HG03457 (cell line): Measurements from ENCODE around the gene PAIP2.

Experiments
- ATAC-seq: cut with Tn5 transposase; IDR thresholded peaks from one replicate; pipeline ENCODE4 v1.9.1; 2021; ENCODE audit warnings: moderate number of reproducible peaks; ENCODE audit not compliant: unreplicated experiment

Gene PAIP2

DNA sequence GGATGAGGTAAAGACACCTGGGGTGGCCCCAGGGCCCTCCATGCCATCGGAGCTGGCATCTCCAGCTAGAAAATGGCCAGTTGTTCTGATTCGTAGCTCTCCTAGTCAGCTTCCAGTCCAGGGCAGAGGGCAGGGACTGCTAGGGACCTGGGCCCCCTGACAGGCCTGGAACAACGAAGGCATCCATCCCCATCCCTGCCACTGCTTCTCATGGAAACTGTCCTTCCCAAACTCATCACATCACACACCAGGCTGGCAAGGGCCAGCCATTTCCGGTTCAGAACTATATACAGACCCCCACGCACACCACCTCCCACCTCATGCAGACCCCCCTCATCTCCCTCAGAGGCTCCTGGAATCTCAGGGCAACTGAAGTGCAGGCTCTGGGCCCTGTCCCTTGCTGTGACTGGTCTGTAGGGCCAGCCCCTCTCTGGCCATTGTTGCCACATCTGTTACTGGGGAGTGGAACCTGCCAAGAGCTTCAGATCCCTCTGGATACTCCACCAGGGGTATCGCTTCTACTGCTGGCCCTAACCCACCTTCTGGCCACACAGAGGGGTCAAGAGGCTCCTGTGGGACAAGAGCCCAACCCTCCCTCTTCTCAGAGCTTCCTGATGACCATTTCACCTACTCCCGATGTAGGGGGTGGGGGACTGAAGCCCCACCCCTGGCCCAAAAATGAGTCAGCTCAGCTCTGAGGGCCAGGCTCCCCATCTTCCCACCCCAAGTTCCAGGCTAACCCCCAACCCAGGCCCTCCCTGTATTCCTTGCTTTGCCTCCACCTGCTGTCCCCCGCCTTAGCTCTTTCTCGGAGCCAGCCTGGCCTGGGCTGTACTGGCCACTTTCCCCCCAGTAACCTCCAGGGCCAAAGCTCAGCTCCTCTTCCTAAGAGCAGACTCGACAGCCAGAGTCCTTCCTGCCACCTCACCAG is 49.2 kb downstream of the PAIP2 start:
- no peak for ATAC-seq

DNA sequence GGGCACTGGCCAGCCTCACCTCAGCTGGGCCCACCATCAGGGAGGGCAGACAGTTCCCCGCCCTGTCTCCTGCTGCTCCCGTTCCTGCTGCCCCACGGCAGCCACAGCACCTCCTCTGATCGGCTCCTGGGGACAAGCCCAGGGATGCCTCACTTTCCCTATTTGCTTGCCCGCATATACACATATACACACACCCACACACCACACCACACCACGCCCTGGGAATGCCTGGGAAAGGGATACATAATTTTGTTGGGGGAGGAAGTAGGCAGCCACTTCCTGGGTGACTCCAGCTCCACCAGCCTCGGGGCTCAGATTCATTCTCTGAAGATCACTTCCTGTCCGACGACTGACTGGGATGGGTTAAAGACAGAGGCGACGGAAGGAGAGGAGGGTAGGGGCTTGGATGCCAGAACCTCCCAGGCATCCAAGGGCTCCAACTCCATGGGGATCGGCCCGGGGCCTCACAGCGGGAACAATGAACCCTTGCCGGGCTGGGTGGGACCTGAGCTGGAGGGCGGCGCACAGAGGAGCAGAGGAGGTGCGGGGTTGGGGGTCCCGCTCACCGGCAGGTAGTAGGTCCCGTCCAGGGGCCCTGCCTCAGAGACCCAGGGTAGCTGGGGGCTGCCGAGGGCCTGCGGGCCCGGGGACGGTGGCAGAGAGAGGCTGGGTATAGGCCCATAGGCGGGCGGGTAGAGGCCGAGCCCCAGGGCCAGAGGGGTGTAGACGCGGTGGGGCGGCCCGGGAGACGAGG is 50.1 kb downstream of the PAIP2 start:
- no peak for ATAC-seq

DNA sequence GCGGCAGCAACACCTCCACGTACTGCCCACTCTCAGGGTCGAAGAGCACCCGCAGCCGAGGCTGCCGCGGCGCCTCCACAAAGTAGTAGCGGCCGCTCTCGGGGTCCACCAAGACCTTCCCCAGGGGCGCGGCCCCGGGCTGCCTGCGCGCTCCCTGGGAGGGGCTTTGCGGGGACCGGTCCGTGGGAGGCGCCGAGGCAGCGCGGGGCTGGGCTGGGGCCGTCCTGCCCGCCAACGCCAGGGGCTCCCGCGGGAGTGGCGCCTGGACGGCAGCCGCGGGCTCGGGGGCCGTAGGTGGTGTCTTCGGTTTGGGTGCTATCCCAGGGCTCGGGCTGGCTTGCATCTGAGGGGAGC is 50.6 kb downstream of the PAIP2 start:
- peak; percentile 4 for ATAC-seq

DNA sequence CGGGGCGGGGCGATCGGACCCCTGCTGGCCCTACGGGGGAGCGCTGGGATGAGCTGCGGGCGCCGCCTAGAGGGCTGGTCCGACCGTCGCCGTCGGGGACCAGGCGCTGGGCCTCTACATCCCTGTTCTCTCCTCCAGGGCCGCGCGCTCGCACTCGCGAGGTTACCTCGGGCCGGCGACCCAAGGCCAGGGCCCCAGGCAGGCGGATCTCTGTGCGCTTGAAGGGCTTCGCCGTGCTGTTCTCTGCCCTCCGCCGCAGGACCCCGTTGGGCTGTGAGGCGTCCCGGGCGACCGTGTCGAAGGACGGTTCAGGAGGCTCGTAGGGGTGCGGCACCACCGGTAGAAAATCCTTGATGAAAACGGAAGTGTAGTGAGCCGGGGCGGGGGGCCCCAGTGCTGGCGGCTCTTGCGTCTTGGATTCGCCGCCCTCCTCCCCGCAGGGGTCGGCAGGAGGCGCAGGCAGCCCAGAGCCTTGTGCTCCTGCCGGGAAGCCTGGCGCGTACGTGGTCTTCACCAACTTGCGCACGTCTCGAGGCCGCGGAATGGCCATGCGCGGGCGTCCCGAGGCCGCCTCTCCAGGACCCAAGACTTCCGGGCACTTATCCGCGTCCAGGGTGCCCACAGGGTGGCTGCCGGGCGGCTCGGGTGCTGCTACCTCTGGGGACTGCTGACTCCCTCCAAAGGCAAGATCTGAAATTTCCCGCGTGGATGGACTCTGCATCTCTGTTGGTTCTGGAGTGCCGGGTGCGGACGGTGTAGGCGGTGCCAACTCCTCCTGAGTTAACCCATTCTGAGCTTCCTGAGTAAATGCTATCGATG is 51.2 kb downstream of the PAIP2 start:
- ATAC-seq: peak; percentile 38

DNA sequence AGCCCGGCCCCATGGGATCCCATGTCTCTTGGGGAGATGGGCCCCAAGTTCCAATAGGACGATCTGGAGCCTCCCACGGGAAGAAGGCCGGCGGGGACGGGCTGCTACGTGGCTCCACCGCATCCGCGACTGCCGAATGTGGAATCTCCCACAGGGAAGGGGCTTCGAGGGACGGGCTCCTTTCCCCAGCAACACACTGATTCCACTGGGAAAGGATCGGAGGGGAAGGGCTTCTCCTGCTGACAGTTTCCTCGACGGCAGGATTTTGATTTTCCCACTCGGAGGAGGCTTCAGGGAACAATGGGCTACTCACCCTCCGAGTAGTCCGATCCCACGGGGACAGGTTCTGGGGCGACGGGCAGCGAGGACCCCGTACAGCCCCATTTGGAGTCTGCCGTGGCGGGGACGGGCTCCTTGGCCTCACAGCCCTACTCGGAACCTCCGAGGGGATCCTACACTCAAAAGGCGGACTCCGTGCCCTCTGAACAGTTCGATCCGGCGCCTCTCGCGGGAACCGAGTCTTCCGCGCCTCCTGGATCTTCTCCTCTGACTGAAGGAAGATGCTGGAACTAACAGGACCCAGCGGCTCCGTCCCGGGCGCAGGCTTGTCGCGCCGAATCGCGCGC is 52.0 kb downstream of the PAIP2 start:
- ATAC-seq: no peak

DNA sequence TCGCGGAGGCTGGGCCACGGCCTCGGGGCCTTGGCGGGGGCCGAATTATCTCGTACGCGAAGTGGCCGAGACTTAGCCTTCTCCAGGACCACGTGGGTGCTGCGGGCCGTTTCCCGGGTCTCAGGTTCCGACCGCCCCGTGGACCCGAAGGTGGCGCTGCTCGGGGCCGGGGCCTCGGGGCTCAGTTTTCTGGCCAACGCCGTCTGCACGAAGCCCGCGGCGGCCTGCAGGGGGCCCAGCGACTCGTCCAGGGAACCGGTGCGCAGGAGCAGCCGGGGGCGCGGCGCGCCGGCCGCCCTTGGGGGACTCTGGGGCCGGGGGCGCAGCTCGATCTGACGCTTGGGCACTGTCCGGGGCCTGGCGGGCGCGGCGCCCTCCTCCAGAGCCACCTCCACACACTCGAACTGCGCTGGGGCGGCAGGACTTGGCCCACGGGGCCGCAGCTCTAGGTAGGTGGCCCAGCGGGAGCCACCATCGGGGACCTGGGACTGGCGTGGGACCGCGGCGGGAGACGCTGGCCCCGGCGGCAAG is 52.5 kb downstream of the PAIP2 start:
- no peak for ATAC-seq

DNA sequence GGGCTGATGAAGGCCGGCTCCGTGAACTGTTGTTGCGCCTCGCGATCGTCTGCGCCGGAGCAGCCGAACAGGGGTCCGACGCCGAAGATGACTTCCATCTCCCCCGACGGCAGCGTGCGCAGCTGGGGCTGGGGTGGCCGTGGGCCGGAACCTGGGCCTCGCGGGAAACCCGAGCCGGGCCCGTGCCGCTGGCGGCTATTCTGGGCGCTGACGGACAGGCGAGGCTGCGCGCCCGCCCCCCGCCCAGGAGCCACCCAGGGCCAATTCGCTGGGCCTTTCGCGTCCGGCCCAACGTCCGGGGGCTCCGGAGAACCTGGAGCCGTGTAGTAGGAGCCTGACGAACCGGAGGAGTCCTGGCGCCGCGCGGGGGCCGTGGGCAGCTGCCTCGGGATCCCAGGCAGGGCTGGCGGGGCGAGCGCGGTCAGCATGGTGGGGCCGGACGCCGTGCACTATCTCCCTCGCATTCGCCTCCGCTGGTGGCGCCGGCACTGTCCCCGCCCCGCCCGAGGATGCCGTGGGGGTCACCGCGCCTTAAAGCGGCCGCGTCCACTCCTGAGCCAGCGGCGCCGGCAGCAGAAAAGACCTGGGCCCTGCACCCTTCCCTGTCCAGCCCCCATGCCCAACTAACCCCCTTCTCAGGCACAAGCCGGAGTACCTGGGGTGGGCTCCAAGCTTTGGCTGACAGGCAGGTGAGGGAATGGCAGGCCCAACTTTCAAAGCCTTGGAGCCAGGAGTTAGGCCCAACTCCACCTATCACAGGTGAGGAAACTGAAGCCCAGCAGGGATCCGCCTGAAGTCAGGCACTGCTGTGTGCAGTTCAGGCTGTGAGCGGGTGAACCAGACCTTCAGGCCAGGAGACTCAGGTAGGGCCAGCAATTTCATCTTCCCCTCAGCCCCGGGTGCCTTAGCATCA is 53.3 kb downstream of the PAIP2 start, which contains the start of gene PROB1:
TSS of gene PROB1 (minus strand) at position 451 of the 913 bp plus-strand sequence. CDS start at position 428, 23 bp downstream.
- no peak for ATAC-seq

DNA sequence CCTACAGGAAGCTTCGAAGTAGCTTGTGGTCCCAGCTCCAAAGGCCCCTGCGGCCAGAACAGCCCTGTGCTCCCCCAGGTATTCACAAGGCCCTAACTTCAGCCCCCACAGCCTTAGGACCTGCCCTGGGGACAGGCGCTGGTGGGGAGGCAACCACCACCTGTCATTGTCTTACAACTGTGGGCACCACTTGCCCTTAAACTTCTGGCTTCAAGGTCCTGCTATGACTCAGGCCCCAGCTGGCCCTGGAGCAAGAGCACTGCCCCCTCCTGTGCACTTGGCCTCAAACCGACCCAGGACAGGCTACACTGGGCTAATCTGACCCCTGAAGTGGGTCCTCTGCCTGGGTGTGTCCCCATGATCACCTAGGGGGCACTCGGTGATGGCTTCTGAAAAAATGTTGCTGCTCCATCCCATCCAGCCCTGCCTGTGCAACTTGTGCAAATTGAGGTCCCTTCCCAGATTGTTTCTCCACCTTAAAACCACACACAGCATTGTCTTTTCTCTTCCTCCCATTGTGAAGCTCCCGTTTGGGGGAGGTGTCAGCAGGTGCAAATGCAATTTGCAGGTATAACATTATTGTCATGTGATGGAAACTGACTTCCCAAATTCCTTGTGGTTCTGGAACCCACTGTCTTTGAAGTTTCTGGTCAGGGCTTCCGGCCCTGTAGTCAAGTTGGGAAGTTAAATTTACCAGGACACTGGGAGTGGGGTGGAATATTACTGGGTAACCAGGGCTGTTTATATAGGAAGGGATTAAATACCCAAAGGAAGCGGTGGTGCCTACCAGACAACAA is 54.4 kb downstream of the PAIP2 start:
- ATAC-seq: no peak

DNA sequence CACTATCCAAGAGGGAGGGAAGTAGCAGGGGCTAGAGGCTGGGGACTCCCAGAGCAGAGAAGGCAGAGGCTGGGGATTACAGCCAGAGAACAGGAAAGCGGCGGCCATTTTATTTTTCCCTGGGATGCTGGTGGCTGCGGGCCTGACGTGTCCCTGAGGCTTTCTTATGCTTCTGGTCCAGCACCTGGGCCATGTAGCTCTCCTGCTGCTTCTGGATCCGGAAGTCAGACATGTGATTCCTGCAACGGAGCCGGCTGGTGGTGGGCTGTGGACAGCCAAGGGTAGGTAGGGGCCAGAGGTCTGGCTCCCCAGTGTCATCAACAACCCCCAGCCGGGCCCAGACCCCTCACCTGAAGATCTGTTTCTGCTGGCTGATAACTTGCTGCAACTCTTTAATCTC is 55.0 kb downstream of the PAIP2 start:
- ATAC-seq: no peak

DNA sequence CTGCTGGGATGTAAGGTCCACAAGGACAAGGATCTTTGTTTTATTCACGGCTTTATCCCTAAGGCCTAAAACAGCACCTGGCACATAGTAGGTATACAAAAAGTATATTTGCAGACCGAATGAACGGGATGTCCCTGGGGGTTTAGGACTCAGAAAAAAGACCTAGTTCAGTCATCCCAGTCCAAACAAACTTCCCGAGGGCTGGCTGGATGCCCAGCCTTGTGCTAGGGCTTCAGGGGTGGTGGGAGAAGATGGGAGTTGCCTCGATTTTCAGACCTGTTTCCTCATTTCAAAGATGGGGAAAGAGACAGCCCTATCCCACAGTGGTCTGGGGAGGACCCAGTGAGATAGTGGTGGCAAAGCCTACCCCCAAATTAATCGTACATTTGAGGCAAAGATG is 56.3 kb downstream of the PAIP2 start:
- no peak for ATAC-seq

DNA sequence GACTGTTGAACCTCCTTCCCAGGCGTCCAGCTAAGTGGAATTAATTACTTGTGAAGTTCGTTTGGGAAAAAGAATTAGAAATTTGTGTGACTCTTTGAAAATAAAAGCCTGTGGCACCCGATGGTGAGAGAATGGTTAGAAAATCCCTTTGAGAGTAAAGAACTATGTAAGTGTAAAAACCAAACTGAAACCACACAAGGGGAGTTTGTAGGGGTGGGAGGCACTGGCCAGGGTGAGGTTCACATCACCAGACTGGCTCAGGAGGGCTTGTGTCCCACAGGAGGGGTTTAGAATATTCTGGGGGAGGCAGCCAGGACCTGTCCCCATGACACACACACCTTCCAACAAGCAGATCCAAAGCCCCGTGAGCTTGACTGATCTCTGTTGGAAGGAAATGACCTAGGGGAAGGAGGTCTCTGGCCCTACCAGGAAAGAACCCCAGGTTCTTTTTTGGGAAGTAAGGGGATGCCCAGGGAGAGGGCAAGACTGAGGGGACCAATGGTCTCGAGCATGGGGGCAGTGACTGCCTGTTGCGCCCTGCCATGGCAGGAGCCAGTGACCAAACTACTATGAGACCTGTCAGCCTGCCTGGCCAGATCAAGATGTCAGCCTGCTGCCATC is 58.0 kb downstream of the PAIP2 start:
- no peak for ATAC-seq

DNA sequence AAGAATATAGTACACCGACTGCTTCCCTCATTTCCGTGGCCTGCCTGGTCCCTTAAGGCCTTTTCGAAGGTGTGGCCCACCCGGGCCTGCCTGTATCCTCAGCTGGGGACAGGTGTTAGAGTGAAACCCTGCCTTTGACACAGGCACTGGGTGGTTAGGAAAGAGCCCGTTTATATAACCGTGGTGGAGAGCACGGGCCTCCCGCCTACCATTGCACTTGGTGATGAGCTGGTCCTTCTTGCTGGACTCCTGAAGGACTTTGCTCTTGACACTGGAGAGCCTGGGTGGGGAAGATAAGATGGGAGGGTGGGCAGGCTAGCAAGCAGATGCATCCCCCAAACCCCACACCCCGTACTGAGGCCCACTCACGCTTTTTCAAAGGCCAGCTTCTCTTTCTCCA is 59.9 kb downstream of the PAIP2 start:
- ATAC-seq: no peak

DNA sequence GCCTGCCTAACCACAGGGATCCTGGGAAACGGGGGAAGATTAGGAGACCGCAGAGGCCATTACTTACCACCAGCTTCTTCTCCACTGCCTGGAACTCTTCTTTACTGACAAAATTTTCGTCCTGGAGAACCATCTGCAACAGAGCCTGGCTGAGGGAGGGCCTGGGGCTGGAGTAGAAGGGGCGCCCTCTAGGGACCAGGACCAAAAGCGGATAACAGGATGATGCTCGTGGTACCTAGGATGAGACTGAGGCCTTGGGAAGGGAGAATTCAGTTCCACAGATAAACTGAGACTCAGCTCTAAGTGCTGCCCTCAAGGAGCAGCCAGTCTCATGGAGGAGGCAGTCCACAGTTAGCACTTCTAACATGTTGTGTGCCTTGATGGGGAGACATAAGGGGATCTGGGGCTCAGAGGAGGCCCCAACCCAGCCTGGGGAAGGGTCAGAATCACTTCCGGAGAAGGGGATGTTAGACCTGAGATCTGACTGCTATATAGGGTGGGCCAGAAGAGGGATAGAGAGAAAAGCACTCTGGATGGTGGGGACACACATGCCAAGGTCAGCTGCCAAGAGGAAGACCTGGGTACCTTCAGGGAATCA is 61.0 kb downstream of the PAIP2 start:
- ATAC-seq: no peak

DNA sequence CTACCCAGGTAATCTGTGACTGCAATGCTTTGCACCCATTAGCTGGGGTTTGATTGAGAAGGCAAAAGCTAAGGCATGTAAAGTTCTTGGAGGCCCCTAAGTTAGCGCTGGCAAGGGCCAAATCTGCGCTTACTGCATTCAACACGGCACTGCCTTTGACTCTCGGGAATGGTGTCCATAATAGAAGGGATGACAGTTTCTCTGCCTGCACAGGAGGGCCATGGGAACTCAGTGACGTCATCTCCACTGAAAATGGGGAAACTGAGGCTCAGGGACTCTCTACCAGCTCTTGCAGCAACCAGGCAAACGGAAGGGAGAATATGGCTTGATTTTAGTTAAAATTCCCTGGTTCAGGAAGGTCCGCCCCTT is 61.7 kb downstream of the PAIP2 start:
- ATAC-seq: peak; percentile 1

DNA sequence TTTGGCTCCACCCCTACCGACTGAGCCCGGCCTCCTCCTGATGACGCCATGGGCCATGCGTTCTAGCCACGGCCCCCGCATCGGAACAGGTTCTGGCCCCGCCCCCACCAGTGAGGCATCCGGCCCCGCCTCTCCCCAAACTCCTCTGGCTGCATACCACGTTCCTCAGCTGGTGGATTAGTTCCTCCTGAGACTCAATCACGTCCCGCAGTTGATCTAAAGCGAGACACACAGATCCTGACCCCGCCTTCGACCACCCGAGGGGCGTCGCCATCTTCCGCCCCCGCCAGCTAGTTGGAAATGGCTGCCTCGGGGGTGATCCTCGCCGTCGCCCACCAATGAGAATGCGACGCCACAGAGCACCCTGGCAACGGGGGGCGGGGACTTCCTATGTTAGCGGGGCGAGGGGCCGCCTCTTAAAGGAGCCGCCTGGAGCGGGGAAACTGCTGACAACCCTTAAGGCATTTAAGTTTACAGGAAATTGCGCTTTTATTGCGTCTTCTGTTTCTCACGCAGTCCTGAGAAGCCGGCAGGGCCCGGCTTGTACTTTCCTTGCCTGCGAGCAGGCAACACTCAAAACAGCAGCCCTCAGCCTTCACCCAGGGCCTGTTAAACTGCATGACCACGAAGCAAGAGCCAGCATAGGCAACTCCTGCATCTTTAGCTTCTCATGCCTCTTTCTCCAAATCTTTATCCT is 62.3 kb downstream of the PAIP2 start, which contains the start of gene SPATA24:
TSS of gene SPATA24 (minus strand) at position 303 of the 697 bp plus-strand sequence. CDS start at position 274, 29 bp downstream.
- peak; percentile 60 for ATAC-seq

DNA sequence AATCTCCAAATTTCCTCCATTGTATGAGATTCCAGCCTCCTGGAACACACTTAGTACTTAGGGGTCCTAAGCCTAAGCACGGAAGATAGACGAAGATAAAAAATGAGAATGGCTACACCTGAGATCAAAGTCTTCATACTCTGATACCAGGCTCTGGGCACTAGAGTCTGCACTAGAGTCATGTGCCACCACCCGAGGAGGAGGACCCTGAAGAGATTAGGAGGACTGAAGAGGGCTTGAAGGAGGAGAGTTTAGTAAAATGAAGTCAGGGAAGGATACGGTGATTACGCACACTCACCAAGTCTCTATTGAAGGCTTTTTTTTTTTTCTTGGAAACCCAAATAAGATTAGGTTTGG is 62.8 kb downstream of the PAIP2 start:
- no peak for ATAC-seq

DNA sequence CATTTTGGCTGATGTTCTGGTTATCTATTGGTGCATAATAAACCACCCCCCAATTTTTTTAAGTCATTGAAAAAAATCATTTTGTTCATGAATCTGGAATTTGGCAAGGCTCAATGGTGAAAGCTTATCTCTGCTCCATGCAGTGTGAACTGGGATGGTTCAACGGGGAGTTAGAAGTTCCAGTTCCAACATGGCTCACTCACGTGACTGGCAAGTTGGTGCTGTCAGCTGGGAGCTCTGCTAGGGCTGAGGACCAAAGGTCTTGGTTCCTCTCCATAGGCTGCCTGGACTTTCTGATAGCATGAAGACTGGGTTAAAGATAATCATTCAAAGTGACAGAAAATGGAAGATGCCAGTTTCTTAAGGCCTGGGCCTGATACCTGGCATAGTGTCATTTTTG is 65.3 kb downstream of the PAIP2 start:
- ATAC-seq: no peak
